ENCODE results near the gene RAD52.

DNA sequence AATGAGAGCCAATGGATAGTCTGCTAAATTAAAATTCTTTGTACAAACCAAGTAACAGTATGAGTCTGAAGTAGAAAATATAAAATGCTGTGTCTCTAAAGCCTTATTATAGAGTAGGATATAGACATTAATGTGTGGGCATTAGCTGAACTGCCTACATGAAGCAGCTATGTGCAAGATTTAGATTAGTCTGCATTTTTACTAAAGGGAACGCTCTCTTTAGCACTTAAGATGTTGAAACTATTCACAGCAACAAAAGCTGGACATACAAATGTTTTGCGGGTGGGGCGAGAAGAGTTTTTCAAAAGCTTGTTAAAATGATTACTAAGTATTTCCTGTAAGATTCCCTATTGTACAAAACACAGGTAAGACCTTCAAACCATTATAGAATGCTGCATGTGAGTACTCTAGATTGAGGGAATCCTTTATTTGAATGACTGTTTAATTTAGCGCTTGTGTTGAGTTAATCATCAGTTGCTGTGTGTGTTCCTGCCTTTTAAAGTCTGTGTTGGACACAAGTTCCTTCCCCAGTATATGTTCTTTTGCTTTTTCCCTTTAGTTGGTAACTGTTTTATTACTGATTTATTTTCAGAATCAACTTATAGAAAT, 87.1 kb downstream of the RAD52 start:
- TF ChIP-seq CHD2 (IDR thresholded peaks at IDR 0.05; ENCODE audit: low read length, partially characterized antibody) (no peak), MAFK (IDR thresholded peaks at IDR 0.05; ENCODE audit: partially characterized antibody) (peak; percentile 52), RAD21 (conservative IDR thresholded peaks at IDR 0.05 in 1 of 2, IDR thresholded peaks at IDR 0.05 in 1 of 2) (no peak)
- TF ChIP-seq, protein P1, sequence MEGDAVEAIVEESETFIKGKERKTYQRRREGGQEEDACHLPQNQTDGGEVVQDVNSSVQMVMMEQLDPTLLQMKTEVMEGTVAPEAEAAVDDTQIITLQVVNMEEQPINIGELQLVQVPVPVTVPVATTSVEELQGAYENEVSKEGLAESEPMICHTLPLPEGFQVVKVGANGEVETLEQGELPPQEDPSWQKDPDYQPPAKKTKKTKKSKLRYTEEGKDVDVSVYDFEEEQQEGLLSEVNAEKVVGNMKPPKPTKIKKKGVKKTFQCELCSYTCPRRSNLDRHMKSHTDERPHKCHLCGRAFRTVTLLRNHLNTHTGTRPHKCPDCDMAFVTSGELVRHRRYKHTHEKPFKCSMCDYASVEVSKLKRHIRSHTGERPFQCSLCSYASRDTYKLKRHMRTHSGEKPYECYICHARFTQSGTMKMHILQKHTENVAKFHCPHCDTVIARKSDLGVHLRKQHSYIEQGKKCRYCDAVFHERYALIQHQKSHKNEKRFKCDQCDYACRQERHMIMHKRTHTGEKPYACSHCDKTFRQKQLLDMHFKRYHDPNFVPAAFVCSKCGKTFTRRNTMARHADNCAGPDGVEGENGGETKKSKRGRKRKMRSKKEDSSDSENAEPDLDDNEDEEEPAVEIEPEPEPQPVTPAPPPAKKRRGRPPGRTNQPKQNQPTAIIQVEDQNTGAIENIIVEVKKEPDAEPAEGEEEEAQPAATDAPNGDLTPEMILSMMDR (IDR thresholded peaks at IDR 0.05) = no peak
